AG04449 (cell line): ENCODE results near the gene SATB1.

Source experiments
- CTCF ChIA-PET: fragments of 350-600 bp; formaldehyde crosslinking; extraction: SDS; loops from one replicate; lab custom pipeline; 2021; ENCODE audit warnings: antibody characterized with exemption; lab: Yijun Ruan, JAX
- POLR2A ChIA-PET: fragments of 400-600, 350-600 bp; formaldehyde crosslinking; extraction: SDS; loops from one replicate; lab custom pipeline; 2020; ENCODE audit warnings: antibody characterized with exemption, inconsistent platforms; lab: Yijun Ruan, JAX
- DNase-seq: peaks from one replicate; pipeline ENCODE4 v3.0.0-alpha.2; 2010; ENCODE audit warnings: low read depth, low spot score
- H3K4me3 ChIP-seq: 2 replicates; pipeline ENCODE4 v1.5.1; 2011; ENCODE audit warnings: low read depth, mild to moderate bottlenecking, control low read depth, low read length
- CTCF ChIP-seq: IDR thresholded peaks from one replicate; pipeline ENCODE4 v1.5.1; 2011; ENCODE audit warnings: mild to moderate bottlenecking, moderate library complexity, low read length, control low read depth, inconsistent platforms; ENCODE audit not compliant: insufficient read depth; ENCODE audit errors: missing control alignments

The SATB1 gene

GRCh38 chr3:18434711-18435110, 9.6 kb upstream of the SATB1 start:
- no peak for DNase-seq
- POLR2A ChIA-PET: no interaction called here
- no peak for TF ChIP-seq CTCF

GRCh38 chr3:18432752-18433151, 7.6 kb upstream of the SATB1 start:
- ChIA-PET CTCF (no interaction called here), POLR2A (interaction anchor here (1.6 kb wide), 1 partner anchor 690 kb away, joined by 3 read pairs; the partner anchor contains the start of gene TBC1D5)
- no peak for TF ChIP-seq CTCF
- no peak overlapping the region for H3K4me3 ChIP-seq
- no peak for DNase-seq

More at GRCh38 chr3:18434711-18435110, 9.6 kb upstream of the SATB1 start:
- CTCF ChIA-PET: no interaction called here
- H3K4me3 ChIP-seq: no peak overlapping the region

- no peak for DNase-seq
- ChIA-PET POLR2A (no interaction called here), CTCF (interaction anchor here (1.2 to 1.9 kb wide), 2 partner anchors 16 to 42 kb away, joined by 3 to 5 read pairs; no protein-coding TSS in a partner anchor)
- TF ChIP-seq CTCF: no peak
- H3K4me3 ChIP-seq: no peak overlapping the region
Measured at GRCh38 chr3:18431266-18431665, 6.1 kb upstream of the SATB1 start.

GRCh38 chr3:18428991-18429745, 4.0 kb upstream of the SATB1 start:
- POLR2A ChIA-PET: no interaction called here
- no peak for DNase-seq
- CTCF ChIA-PET: no interaction called here
- no peak for TF ChIP-seq CTCF
- no peak overlapping the region for H3K4me3 ChIP-seq

- TF ChIP-seq CTCF: no peak
- H3K4me3 ChIP-seq: no peak overlapping the region
- DNase-seq: no peak
- POLR2A ChIA-PET: no interaction called here
- CTCF ChIA-PET: no interaction called here
Measured at GRCh38 chr3:18428036-18428435, 2.9 kb upstream of the SATB1 start.

- ChIA-PET POLR2A (no interaction called here), CTCF (no interaction called here)
- no peak for TF ChIP-seq CTCF
- no peak for DNase-seq
- H3K4me3 ChIP-seq: no peak overlapping the region
Measured at GRCh38 chr3:18426597-18427193, 1.6 kb upstream of the SATB1 start.
